OCI-LY3 (cell line): ENCODE measurements around the gene OR8A1.

ENCODE experiments used
- CTCF ChIP-seq: fragments of 200-600, 300-600 bp; sonication (generic); IDR thresholded peaks from 2 replicates; pipeline ENCODE4 v1.5.1; 2014; ENCODE audit warnings: antibody characterized with exemption, low read length, low read depth
- EZH2phosphoT487 ChIP-seq: fragments of 200-600 bp; shearing (Covaris generic); IDR thresholded peaks from 2 replicates; pipeline ENCODE4 v1.6.1; 2018; ENCODE audit warnings: antibody characterized with exemption, mixed run types, low read depth

GRCh38 chr11:124592627-124593026, 22.8 kb downstream of the OR8A1 start:
- TF ChIP-seq CTCF: no peak
- no peak for TF ChIP-seq EZH2phosphoT487
